SK-N-MC (cell line): Measurements from ENCODE around the gene OR8H3.

ENCODE experiments used
- EZH2 ChIP-seq: fragments of 200-600 bp; sonication (generic); IDR thresholded peaks from one replicate; pipeline ENCODE4 v1.6.1; 2017; ENCODE audit warnings: antibody characterized with exemption
- FOXP2 ChIP-seq: optimal IDR thresholded peaks from 2 replicates; pipeline ENCODE3; 2011; ENCODE audit warnings: mild to moderate bottlenecking, moderate library complexity; ENCODE audit not compliant: insufficient read depth; ENCODE audit errors: extremely low read length, control extremely low read depth
- POLR2AphosphoS5 ChIP-seq: IDR thresholded peaks from 2 replicates; pipeline ENCODE4 v1.6.1; 2012; ENCODE audit warnings: mild to moderate bottlenecking, low read depth, low read length, borderline replicate concordance

- TF ChIP-seq POLR2AphosphoS5 (no peak), EZH2 (no peak), FOXP2 (no peak)
These were observed 30.2 kb downstream of the OR8H3 start for GRCh38 chr11:56152333-56152732.
